ENCODE measurements around the gene PTGER4.
"Not testable (repeated sequence)": the region's sequence is repeated elsewhere in the genome, so short reads cannot be mapped to it uniquely, and the experiment has no call there.

Gene PTGER4

GRCh38 chr5:40653221-40654022 is 26.3 kb upstream of the PTGER4 start:
- no peak for DNase-seq (ENCODE audit: extremely low read depth, insufficient read length)
- TF ChIP-seq, protein P1, sequence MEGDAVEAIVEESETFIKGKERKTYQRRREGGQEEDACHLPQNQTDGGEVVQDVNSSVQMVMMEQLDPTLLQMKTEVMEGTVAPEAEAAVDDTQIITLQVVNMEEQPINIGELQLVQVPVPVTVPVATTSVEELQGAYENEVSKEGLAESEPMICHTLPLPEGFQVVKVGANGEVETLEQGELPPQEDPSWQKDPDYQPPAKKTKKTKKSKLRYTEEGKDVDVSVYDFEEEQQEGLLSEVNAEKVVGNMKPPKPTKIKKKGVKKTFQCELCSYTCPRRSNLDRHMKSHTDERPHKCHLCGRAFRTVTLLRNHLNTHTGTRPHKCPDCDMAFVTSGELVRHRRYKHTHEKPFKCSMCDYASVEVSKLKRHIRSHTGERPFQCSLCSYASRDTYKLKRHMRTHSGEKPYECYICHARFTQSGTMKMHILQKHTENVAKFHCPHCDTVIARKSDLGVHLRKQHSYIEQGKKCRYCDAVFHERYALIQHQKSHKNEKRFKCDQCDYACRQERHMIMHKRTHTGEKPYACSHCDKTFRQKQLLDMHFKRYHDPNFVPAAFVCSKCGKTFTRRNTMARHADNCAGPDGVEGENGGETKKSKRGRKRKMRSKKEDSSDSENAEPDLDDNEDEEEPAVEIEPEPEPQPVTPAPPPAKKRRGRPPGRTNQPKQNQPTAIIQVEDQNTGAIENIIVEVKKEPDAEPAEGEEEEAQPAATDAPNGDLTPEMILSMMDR (IDR thresholded peaks at IDR 0.05; ENCODE audit: insufficient read depth, low read length, poor library complexity, severe bottlenecking), result no peak
- no peaks in the 10 kb centered on the region for H3K27me3 ChIP-seq (replicated peaks; ENCODE audit: control insufficient read depth, insufficient read depth, low read length)
- no peak overlapping the region for H3K4me3 ChIP-seq (replicated peaks; ENCODE audit: low read depth, low read length)
- H3K36me3 ChIP-seq (ENCODE audit: control insufficient read depth, insufficient read depth, low read length), result no peaks in the 10 kb centered on the region

- no peak for DNase-seq (ENCODE audit: extremely low read depth, insufficient read length)
- Histone ChIP-seq H3K36me3 (ENCODE audit: control insufficient read depth, insufficient read depth, low read length) (no peaks in the 10 kb centered on the region), H3K4me3 (replicated peaks; ENCODE audit: low read depth, low read length) (no peak overlapping the region), H3K27me3 (replicated peaks; ENCODE audit: control insufficient read depth, insufficient read depth, low read length) (no peaks in the 10 kb centered on the region)
- TF ChIP-seq, protein P1 (IDR thresholded peaks at IDR 0.05; ENCODE audit: insufficient read depth, low read length, poor library complexity, severe bottlenecking), result no peak
Measured at GRCh38 chr5:40654377-40654991, 25.2 kb upstream of the PTGER4 start.

DNA sequence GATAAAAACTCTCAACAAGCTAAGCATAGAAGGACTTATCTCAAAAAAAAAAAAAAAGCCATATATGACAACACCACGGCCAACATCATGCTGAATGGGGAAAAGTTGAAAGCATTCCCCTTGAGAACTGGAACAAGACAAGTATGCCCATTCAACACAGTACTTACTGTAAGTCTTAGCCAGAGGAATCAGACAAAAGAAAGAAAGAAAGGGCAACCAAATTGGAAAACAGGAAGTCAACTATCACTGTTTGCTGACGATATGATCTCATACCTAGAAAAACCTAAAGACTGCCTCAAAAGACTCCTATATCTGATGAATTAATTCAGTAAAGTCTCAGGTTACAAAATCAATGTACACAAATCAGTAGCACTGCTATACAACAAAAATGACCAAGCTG is 24.6 kb upstream of the PTGER4 start:
- no peaks in the 10 kb centered on the region for H3K27me3 ChIP-seq (replicated peaks; ENCODE audit: control insufficient read depth, insufficient read depth, low read length)
- H3K36me3 ChIP-seq (ENCODE audit: control insufficient read depth, insufficient read depth, low read length), result no peaks in the 10 kb centered on the region
- no peak overlapping the region for H3K4me3 ChIP-seq (replicated peaks; ENCODE audit: low read depth, low read length)
- no peak for DNase-seq (ENCODE audit: extremely low read depth, insufficient read length)
- TF ChIP-seq, protein P1 (IDR thresholded peaks at IDR 0.05; ENCODE audit: insufficient read depth, low read length, poor library complexity, severe bottlenecking), result no peak

DNA sequence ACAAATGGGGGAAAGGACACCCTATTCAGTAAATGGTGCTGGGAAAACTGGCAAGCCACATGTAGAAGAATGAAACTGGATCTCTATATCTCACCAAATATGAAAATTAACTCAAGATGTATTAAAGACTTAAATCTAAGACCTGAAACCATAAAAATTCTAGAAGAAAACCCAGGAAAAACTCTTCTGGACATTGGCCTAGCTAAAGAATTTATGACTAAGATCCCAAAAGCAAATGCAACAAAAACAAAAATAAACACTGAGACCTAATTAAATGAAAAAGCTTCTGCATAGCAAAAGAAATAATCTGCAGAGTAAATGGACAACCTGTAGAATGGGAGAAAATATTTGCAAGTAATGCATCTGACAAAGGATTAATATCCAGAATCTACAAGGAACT is 23.6 kb upstream of the PTGER4 start:
- not testable (repeated sequence) for H3K27me3 ChIP-seq (replicated peaks; ENCODE audit: control insufficient read depth, insufficient read depth, low read length); H3K4me3 ChIP-seq (replicated peaks; ENCODE audit: low read depth, low read length); DNase-seq (ENCODE audit: extremely low read depth, insufficient read length); H3K36me3 ChIP-seq (ENCODE audit: control insufficient read depth, insufficient read depth, low read length)

DNA sequence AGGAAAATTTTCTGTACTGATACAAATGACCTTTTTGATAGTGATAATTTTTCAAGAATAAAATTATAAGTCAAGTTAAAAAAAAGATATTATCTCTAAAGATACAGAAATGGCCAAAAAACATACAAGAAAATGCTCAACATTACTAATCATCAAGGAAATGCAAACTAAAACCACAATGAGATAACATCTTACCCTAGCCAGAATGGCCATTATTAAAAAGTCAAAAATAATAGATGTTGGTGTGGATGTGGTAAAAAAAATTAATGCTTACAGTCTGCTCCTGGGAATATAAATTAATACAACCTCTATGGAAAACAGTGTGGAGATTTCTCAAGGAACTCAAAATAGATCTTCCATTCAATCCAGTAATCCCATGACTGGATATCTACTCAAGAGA is 22.9 kb upstream of the PTGER4 start:
- DNase-seq (ENCODE audit: extremely low read depth, insufficient read length), result no peak
- Histone ChIP-seq H3K36me3 (ENCODE audit: control insufficient read depth, insufficient read depth, low read length) (no peaks in the 10 kb centered on the region), H3K27me3 (replicated peaks; ENCODE audit: control insufficient read depth, insufficient read depth, low read length) (no peaks in the 10 kb centered on the region), H3K4me3 (replicated peaks; ENCODE audit: low read depth, low read length) (no peak overlapping the region)
- TF ChIP-seq, protein P1 (IDR thresholded peaks at IDR 0.05; ENCODE audit: insufficient read depth, low read length, poor library complexity, severe bottlenecking), result no peak

GRCh38 chr5:40660751-40661150 is 19.0 kb upstream of the PTGER4 start:
- TF ChIP-seq, protein P1 (IDR thresholded peaks at IDR 0.05; ENCODE audit: insufficient read depth, low read length, poor library complexity, severe bottlenecking), result no peak
- Histone ChIP-seq H3K27me3 (replicated peaks; ENCODE audit: control insufficient read depth, insufficient read depth, low read length) (no peaks in the 10 kb centered on the region), H3K4me3 (replicated peaks; ENCODE audit: low read depth, low read length) (no peak overlapping the region)

More at GRCh38 chr5:40660751-40661150, 19.0 kb upstream of the PTGER4 start:
- DNase-seq (ENCODE audit: extremely low read depth, insufficient read length), result no peak
- H3K36me3 ChIP-seq (ENCODE audit: control insufficient read depth, insufficient read depth, low read length), result no peaks in the 10 kb centered on the region
